GM18951 (cell line): ENCODE data around the gene SH2D7.

Source experiments
- POLR2A ChIP-seq: IDR thresholded peaks from 4 replicates; pipeline ENCODE4 v1.6.1; 2011; ENCODE audit warnings: mild to moderate bottlenecking; ENCODE audit not compliant: insufficient read length, insufficient read depth; ENCODE audit errors: extremely low read depth
- in situ Hi-C: fragments of 300-500 bp; cut with MboI; formaldehyde crosslinking; loops from one replicate; pipeline ENCODE4 v1.12.0; 2022; ENCODE audit warnings: low sequenced_read_pairs, mixed read lengths, inconsistent platforms; ENCODE audit not compliant: unreplicated experiment

The SH2D7 gene

DNA sequence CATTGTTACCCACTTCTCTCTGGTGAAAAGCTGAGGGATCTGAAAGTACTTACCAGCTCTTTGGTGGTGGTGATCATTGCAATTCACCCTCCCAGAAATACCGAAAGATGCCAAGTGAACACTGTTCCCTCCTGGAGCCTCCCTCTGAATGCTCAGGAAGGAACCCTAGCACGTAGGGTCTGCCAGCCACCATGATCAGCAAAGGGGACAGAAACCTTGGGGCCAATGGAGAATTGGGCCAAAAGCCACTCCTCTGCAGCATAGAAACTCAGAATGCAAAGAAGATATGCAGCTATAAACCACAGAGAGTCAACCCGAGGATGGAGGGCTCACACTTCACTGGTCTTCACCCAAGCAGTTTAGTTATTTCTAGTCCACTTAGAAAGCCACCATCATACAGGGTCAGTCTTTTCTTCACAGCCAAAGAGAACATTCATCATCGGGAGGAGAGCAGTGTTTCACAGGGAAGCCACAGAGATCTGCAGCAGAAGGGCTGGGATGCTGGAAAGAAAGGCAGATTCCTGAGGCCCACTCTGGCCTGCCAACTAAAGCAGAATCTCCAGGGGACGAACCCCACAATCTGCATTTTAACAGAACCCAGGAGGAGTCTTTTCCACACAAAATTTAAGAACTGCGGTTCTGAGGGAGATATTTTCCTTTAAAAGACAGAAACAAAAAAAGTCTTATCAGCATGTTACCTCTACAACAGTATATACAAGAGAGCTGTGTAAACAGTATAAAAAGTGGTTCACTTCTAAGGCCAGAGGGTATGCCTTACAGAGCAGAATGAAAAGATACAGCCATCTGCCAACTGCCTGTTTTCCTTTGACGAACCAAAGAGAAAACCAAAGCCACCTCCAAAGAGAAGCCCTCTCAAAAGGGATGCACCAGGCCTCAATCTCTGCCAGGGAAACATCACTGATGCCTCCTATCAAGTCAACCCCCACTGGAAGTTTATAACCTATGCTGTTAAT lies 26.1 kb upstream of the SH2D7 start:
- peak; percentile 42 for TF ChIP-seq POLR2A

DNA sequence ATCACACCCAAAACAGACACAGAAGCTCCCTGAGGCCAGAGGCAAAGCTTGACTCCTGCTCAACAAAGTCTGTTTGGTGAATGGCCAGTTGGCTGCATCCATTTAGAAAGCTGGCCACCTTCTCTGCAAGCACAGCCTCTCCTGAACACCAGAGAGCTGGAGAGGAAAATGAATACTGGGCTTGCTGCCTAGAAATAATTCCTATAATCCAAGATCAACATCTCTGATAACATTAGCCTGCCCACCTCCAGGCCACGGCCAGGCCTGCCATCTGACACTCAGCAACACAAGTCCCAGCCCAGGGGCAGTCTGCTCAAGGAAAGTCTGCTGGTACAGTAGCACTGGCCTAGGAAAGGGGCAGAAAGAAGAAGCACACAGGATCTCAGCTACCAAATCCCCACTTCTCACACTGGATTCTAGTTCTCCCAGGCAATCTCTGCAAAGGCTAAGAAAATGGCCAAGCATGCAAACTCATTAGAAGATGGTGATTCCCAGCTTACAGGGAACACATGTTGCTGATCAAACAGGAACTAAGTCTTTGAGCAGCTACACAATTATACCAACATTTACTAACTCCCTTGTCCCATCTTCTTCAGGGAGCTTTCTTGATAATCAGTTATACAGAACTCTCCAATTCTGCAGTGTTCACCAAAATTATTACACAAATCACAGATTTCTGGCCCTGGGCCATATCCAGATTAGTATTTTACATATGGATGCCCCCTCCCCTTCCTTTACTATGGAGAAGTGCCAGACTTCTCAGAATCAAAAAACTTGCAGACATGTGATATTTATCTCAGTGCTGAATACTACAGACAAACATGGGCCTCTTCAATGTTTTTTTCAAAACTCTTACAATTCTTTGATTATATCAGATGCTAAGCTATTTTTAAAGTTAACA lies 24.8 kb upstream of the SH2D7 start:
- TF ChIP-seq POLR2A = no peak
- in situ Hi-C loops = no loop called here

More for the DNA sequence above, 26.1 kb upstream of the SH2D7 start:
- in situ Hi-C loops = no loop called here

DNA sequence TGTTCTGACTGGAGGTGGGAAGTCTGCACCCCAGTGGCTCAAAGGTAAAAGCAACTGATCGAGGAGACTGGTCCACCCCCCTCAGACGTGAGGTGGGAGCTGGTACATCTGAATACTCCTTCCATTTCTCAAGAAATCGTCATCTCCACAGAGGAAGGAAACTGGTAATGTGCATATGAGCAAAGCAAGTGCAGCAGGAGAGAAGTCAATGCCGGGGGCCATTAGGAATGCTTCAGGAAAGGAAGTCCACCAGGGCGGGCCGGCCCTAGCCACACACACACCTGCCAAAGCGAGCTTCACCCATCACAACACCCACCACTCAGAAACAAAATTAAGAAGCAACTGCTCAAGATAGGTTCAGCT lies 23.3 kb upstream of the SH2D7 start:
- in situ Hi-C loops = no loop called here
- no peak for TF ChIP-seq POLR2A

DNA sequence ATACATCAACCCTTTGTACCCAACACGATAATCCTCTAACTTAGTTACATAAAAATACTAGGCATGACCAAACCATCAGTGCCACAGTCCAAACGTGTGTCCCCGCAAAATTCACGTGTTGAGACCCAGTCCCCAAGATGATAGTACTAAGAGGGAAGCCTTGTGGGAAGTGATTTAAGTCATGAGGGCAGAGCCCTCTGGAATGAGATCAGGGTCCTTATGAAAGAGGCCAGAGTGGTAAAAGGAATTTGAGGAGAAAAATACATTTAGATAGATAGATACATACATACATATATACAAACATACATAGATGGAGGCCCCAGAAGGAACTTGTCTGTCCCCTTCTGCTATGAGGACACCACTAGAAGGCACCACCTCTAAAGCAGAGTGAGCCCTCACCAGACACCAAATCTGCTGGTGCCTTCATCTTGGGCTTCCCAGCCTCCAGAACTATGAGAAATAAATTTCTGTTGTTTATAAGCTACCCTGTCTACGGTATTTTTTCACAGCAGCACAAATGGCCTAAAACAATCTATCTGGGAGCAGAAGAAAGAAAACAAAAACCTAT lies 22.8 kb upstream of the SH2D7 start:
- no peak for TF ChIP-seq POLR2A
- in situ Hi-C loops = no loop called here

DNA sequence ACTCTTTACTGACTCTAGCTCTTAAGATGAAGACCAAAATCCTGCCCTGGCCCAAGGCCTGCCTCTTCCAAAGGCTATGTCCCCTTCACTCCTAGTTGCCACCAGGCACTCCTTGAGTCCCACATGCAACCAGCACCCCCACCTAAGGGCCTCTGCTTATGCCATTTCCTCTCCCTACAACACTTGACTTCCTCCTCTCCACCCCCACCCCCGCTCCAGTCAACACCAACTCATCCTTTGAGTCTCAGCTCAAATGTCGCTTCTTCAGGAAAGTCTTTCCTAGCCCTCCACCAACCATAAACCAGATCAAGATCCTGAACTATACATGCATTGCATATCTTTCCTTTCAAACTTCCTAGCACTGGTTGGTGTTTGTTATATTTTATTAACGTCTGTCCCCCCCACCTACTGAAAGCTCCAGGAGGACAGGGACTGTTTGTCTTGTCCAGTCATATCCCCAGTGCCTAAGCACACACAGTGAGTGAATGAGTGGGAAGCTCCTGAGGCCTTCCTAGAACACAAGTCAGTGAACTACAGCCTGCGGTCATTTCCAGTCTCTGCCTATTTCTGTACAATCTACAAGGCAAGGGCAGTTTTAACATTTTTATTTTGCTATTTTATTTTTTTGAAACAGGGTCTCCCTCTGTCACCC lies 22.2 kb upstream of the SH2D7 start:
- in situ Hi-C loops = no loop called here
- no peak for TF ChIP-seq POLR2A

DNA sequence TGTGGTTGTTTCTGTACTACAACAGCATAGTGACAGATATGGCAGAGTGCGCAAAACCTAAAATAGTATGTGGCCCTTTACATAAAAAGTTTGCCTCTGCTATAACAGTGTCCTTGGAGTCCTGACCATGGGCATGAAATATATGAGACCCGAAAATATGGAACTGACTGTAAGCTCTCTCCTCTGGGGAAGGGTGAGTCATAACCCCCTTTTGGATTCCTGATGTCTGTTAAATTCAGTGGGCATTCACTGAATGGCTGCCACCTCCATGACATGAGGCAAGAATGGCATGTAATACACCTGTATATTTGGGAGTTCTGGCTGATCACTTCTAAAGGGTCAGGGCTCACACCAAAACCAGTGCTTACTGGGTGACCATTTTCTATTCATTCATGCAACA lies 21.0 kb upstream of the SH2D7 start:
- in situ Hi-C loops = no loop called here

DNA sequence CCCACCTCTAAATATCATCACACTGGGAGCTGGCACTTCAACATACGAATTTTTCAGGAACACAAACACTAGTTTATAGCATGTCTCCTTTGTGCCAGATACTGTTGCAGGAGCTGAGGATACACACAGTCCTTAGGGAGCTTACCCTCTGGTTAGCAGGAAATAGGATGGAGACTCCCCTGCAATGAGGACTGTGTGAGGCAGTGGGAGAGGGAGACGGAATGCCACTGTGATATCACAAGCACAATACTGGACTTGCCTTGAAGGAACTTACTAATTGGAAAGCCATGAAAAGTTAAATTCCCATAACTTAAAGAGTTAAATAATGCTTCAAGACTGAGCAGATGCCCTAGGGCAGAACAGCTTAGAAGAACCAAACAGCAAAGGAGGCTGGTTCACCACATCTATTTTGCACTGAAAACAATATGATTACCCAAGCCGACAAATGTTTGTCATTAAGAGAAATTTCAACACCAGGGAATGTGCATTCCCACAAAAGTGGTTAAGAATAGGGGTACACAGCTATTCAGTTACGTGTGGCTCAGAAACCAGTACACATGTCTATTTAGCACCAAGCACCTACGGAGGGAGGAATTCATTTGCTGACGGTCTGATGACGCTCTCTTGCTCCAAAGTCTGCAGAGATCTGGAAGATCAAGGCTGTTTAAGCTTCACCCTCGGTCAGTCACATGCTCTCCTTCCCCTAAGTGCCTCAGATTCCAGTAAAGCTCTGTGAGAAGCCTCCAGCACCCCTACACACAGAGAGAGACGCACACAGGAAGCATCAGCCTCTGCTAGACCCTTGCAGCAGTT lies 20.1 kb upstream of the SH2D7 start:
- in situ Hi-C loops = no loop called here
- no peak for TF ChIP-seq POLR2A

More for the DNA sequence above, 21.0 kb upstream of the SH2D7 start:
- no peak for TF ChIP-seq POLR2A

DNA sequence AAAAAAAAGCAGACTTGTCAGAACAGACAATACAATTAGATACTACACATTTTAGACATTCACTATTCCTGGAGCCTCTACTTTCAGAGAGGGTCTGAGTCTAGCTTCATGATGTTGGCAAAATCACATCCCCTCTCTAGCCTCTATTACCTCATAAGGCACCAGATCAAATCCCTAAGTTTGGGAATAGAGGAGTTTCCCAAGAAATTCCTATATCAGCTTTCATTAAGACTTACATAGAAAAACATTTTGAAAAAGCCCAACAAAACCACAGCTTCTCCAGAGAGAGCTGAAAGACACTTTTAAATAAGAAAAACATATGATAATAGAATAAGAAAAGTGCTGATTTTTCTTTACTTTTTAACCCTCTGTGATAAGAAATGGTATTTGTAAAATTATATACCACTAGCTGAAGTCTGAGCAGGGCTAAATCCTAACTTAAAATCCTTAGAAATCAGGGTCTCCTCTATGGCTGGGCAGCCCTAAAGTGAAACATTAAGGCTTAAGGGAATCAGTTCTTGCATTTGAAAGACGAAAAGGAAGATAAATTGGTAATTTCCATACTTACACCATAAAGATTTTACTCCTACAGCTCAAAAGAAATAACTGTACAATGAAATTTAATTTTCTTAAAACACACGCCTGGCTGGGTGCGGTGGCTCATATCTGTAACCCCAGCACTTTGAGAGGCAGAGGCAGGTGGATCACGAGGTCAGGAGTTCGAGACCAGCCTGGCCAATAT lies 19.1 kb upstream of the SH2D7 start:
- in situ Hi-C loops = no loop called here
- TF ChIP-seq POLR2A = no peak

DNA sequence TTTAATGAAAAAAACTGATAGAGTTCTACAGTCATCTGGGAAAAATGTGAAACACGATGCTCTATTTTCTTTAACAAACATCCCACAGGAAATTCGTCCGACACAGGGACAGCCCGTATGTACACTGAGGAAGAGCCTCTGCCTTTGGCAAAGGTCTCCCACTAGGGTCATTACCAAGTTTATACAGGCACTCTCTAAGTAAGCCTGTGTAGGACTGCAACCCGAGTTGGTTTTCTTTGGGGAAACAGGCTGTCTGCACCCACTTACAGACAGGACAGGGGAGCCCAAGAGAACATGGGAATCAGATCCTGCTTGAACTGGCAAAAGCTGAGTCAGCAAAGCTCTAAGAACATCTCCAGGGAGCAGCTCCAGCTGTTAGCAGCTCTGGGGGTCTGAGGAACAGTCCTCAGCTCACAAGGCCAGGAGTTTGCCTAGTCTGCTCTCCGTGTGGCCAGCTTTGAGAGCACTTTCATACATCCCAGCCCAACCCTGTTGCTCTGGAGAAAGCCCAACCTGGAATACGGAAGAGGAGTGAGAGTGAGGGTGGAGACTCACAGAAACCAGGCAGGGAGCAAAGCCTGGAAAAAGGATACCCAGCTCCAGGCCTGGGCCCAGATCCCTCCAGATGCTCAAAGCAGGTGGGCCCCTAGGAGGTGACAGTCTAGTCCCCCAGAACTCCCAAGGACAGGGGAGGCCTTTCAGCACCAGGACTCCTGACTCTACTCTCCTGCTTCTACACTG lies 16.7 kb upstream of the SH2D7 start:
- in situ Hi-C loops = no loop called here
- no peak for TF ChIP-seq POLR2A

DNA sequence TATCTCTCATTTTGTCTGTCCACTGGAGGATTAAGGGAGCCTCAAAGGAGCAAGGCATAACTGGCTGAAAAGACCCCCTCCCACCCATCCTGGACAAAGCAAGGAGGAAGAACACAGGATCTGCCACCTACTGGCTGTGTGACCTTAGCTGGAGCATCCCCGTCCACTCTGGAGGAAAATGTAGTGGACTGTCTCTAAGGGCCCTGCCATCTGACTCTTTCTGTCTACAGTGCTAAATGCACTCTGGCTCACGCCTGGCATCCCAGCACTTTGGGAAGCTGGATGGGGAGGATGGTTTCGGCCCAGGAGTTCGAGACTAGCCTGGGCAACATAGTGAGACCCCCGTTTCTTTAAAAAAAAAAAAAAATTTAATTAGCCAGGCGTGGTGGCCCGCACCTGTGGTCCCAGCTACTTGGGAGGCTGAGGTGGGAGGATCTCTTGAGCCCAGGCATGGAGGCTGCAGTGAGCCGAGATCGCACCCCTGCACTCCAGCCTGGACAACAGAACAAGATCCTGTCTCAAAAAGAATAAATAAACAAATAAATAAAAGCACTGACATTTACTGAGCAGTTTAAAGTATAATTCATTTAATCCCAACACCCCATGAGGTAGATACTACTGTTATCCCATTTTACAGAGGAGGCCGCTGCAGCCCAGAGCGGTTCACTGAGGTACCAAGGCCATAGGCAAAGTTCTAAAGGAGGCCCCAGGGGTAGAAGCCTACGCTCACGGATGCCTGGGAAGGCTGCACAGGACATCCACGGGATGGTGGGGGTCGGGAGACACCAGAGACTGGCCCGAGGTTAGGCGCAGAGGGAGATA lies 15.9 kb upstream of the SH2D7 start:
- no peak for TF ChIP-seq POLR2A
- in situ Hi-C loops = no loop called here
